Vagina (tissue), 2 donors: ENCODE data around the gene HYDIN. TPM values are rescaled to one million over a fixed set of nuclear protein-coding genes. Genes with fewer than 3 reads are reported as not detected.

Source experiments
- DNase-seq, 2 donors: peaks; one replicate each; pipeline ENCODE4 v3.0.0-alpha.2; 2017; ENCODE audit errors: extremely low spot score in 2 of 2
- H3K27ac ChIP-seq: fragments of 200-600 bp; sonication (generic); one replicate; pipeline ENCODE4 v1.5.1; 2019
- H3K27me3 ChIP-seq: fragments of 200-600 bp; sonication (generic); one replicate; pipeline ENCODE4 v1.5.1; 2019
- H3K36me3 ChIP-seq, 2 donors: fragments of 200-600 bp; sonication (generic); one replicate each; pipeline ENCODE4 v1.5.1; 2017 to 2019
- H3K4me1 ChIP-seq: fragments of 200-600 bp; sonication (generic); one replicate; pipeline ENCODE4 v1.5.1; 2019
- H3K4me3 ChIP-seq, 2 donors: fragments of 200-600 bp; sonication (generic); 1 replicate in 1 of 2; 2 replicates in 1 of 2; pipeline ENCODE4 v1.5.1; 2016 to 2019
- H3K9me3 ChIP-seq: fragments of 200-600 bp; sonication (generic); one replicate; pipeline ENCODE4 v1.5.1; 2019
- POLR2A ChIP-seq, 2 donors: fragments of 450-650 bp; IDR thresholded peaks; one replicate each; pipeline ENCODE4 v1.6.1; 2017; ENCODE audit warnings: antibody characterized with exemption in 2 of 2, mild to moderate bottlenecking in 2 of 2, moderate library complexity in 2 of 2
- POLR2AphosphoS5 ChIP-seq, 2 donors: sonication (generic); formaldehyde crosslinking; IDR thresholded peaks; one replicate each; pipeline ENCODE4 v1.9.0; 2017; ENCODE audit warnings: antibody characterized with exemption in 2 of 2, mild to moderate bottlenecking in 2 of 2, low read depth in 1 of 2; ENCODE audit not compliant: insufficient read depth in 1 of 2
- intact Hi-C: fragments of 100-400 bp; cut with DNase I; formaldehyde crosslinking; loops from one replicate; pipeline ENCODE4 v1.15.1; 2023
- total RNA-seq: library from RNA; depleted of rRNA; stranded (reverse); fragments of >200 nt; gene quantifications from one replicate; pipeline ENCODE4 v1.2.3, GENCODE V29; 2016
- TF ChIP-seq, protein P1 (sequence below), 3 experiments: fragments of 450-650 bp in 2 of 3; fragments of 200-600 bp in 1 of 3; sonication (generic) in 1 of 3; IDR thresholded peaks; one replicate each; pipeline ENCODE4 v1.5.1; 2017 to 2019; ENCODE audit warnings: antibody characterized with exemption in 3 of 3, mild to moderate bottlenecking in 2 of 3, moderate library complexity in 2 of 3

HYDIN gene
- total RNA-seq, 1 donor from 2014 or later: not detected

GRCh38 chr16:71246309-71246708 is 15.8 kb upstream of the HYDIN start:
- Histone ChIP-seq H3K36me3 (no peaks in the 10 kb centered on the region), H3K27ac (no peak overlapping the region), H3K4me1 (peaks cover 7% of the 10 kb centered on the region), H3K27me3 (no peaks in the 10 kb centered on the region), H3K9me3 (no peaks in the 10 kb centered on the region), H3K4me3 (no peak overlapping the region)
- no peak for DNase-seq
- TF ChIP-seq, protein P1, sequence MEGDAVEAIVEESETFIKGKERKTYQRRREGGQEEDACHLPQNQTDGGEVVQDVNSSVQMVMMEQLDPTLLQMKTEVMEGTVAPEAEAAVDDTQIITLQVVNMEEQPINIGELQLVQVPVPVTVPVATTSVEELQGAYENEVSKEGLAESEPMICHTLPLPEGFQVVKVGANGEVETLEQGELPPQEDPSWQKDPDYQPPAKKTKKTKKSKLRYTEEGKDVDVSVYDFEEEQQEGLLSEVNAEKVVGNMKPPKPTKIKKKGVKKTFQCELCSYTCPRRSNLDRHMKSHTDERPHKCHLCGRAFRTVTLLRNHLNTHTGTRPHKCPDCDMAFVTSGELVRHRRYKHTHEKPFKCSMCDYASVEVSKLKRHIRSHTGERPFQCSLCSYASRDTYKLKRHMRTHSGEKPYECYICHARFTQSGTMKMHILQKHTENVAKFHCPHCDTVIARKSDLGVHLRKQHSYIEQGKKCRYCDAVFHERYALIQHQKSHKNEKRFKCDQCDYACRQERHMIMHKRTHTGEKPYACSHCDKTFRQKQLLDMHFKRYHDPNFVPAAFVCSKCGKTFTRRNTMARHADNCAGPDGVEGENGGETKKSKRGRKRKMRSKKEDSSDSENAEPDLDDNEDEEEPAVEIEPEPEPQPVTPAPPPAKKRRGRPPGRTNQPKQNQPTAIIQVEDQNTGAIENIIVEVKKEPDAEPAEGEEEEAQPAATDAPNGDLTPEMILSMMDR (IDR thresholded peaks at IDR 0.05): no peak
- TF ChIP-seq POLR2A (IDR thresholded peaks at IDR 0.05) (no peak), POLR2AphosphoS5 (IDR thresholded peaks at IDR 0.05; ENCODE audit: insufficient read depth in 1 of 2, low read depth in 1 of 2) (no peak)
- intact Hi-C loops: no loop called here

GRCh38 chr16:71244521-71244920 is 14.0 kb upstream of the HYDIN start:
- H3K4me1 ChIP-seq: no peaks in the 10 kb centered on the region
- intact Hi-C loops: no loop called here
- TF ChIP-seq, protein P1 (IDR thresholded peaks at IDR 0.05): no peak
- TF ChIP-seq POLR2A (IDR thresholded peaks at IDR 0.05) (no peak), POLR2AphosphoS5 (IDR thresholded peaks at IDR 0.05; ENCODE audit: insufficient read depth in 1 of 2, low read depth in 1 of 2) (no peak)
- DNase-seq: no peak
- no peak overlapping the region for H3K27ac ChIP-seq
- H3K9me3 ChIP-seq: no peaks in the 10 kb centered on the region
- no peaks in the 10 kb centered on the region for H3K27me3 ChIP-seq
- no peak overlapping the region for H3K4me3 ChIP-seq
- H3K36me3 ChIP-seq: no peaks in the 10 kb centered on the region

DNA sequence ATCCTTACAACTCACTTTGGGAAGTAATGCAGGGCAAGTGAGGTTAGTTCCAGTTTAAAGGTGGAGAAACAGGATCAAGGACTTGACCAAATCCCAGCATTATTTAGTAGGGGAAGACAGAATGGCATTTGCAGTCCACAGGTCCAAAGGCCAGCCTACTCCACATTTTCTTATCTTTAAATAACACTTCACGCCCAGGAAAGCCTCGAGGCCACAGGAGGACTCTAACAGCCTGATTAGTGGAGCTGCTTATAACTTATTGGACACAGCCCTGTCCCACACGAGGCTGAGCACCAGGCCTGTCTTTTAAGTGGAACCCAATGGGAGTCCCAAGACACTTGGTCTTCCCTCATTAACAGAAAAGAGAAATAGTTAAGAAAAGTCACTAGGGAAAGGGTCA is 12.1 kb upstream of the HYDIN start:
- Histone ChIP-seq H3K4me3 (no peak overlapping the region), H3K27me3 (no peaks in the 10 kb centered on the region), H3K27ac (no peak overlapping the region), H3K36me3 (no peaks in the 10 kb centered on the region), H3K4me1 (no peaks in the 10 kb centered on the region), H3K9me3 (no peaks in the 10 kb centered on the region)
- DNase-seq: no peak
- intact Hi-C loops: no loop called here
- no peak for TF ChIP-seq POLR2AphosphoS5 (IDR thresholded peaks at IDR 0.05; ENCODE audit: insufficient read depth in 1 of 2, low read depth in 1 of 2)

DNA sequence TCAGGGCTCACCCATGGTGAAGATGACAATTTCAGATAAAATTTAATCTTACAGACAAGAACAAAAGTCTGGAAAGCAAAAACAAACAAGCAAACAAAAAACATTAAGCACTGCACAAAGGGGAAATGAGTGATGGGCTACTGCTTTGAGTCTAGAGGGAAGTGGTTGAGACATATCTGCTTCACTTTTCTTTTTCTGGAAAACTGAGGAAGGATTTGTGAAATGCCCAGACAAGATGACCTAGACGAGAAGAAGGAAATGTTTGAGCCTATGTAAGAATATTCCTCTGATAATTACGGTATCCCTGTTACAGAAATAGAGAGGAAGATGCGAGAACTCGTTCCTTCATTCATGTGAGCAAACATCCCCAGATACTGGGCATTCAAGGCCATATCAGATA is 11.5 kb upstream of the HYDIN start:
- DNase-seq: no peak
- H3K27me3 ChIP-seq: no peaks in the 10 kb centered on the region
- intact Hi-C loops: no loop called here
- H3K36me3 ChIP-seq: no peaks in the 10 kb centered on the region
- no peaks in the 10 kb centered on the region for H3K9me3 ChIP-seq
- no peak overlapping the region for H3K27ac ChIP-seq
- TF ChIP-seq POLR2AphosphoS5 (IDR thresholded peaks at IDR 0.05; ENCODE audit: insufficient read depth in 1 of 2, low read depth in 1 of 2) (no peak), POLR2A (IDR thresholded peaks at IDR 0.05) (no peak)
- TF ChIP-seq, protein P1 (IDR thresholded peaks at IDR 0.05): no peak
- H3K4me1 ChIP-seq: no peaks in the 10 kb centered on the region
- no peak overlapping the region for H3K4me3 ChIP-seq

DNA sequence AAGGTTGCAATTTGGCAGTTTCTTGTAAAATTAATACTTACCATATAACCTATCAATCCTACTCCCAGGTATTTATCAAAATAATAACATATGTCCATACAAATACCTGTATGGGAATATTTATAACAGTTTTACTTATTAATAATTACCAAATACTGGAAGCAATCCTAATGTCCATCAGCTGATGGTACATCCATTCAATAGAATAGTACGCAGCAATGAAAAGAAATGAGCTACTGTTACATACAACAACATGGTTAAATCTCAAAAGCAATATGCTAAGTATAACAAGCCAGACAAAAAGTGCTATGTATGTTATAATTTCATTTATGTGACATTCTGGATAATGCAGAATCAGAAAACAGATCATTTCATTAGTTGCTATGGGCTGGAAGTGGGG is 1.2 kb downstream of the HYDIN start:
- Histone ChIP-seq H3K9me3 (peaks cover 5% of the 10 kb centered on the region), H3K4me3 (no peak overlapping the region), H3K27ac (no peak overlapping the region), H3K36me3 (no peaks in the 10 kb centered on the region), H3K4me1 (no peaks in the 10 kb centered on the region), H3K27me3 (no peaks in the 10 kb centered on the region)
- intact Hi-C loops: no loop called here
- DNase-seq: no peak
- no peak for TF ChIP-seq POLR2AphosphoS5 (IDR thresholded peaks at IDR 0.05; ENCODE audit: insufficient read depth in 1 of 2, low read depth in 1 of 2)
- no peak for TF ChIP-seq POLR2A (IDR thresholded peaks at IDR 0.05)
- TF ChIP-seq, protein P1 (IDR thresholded peaks at IDR 0.05): no peak
